ENCODE data around the gene GAB2.
"Not testable (repeated sequence)": the region's sequence is repeated elsewhere in the genome, so short reads cannot be mapped to it uniquely, and the experiment has no call there.

GAB2 gene

DNA sequence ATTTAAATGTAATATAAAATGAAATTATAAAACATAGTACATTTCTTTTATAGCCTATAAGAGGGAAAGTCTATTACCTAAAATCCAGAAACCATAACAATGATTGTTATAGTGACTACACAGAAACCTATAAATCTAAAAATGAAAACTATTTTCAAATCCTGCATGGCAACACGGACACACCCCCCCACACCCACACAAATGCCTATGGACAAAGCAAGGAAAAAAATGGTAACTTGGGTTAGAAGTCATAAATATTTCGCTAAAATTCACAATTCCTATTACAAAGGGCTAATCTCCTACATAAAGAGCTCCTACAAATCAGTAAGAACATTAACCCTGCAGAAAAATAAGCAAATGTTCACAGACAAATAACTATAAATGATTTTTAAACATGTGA, 56.4 kb downstream of the GAB2 start:
- H3K36me3 Mint-ChIP-seq (ENCODE audit: low read depth) = peaks cover 14% of the 10 kb centered on the region
- H3K4me1 Mint-ChIP-seq (ENCODE audit: low read depth) = peaks cover 81% of the 10 kb centered on the region
- H3K27ac Mint-ChIP-seq = peak overlapping the region; percentile 79
- no peaks in the 10 kb centered on the region for H3K9me3 Mint-ChIP-seq
- intact Hi-C loops (cut with micrococcal nuclease) = no loop called here
- no peak overlapping the region for H3K4me3 Mint-ChIP-seq
- no peaks in the 10 kb centered on the region for H3K27me3 Mint-ChIP-seq

DNA sequence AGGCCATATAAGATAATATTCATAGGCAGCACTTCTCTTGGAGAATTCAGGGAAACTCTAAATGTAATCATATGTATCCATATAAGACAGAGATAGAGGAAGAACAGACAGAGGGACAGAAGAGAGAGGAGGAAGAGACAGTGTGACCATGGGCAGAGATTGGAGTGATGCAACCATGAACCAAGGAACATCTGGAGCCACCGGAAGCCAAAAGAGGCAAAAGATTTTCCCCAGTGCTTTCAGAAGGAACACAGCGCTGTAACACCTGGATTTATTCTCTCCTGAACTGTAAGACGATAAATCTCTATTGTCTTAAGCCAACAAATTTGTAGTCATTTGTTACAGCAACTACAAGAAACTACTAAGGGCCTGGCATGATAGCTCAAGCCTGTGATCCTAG, 57.7 kb downstream of the GAB2 start:
- no peaks in the 10 kb centered on the region for H3K9me3 Mint-ChIP-seq
- H3K36me3 Mint-ChIP-seq (ENCODE audit: low read depth) = peaks cover 21% of the 10 kb centered on the region
- no peaks in the 10 kb centered on the region for H3K27me3 Mint-ChIP-seq
- peak overlapping the region; percentile 13 for H3K4me3 Mint-ChIP-seq
- peak overlapping the region; percentile 85 for H3K27ac Mint-ChIP-seq
- intact Hi-C loops (cut with micrococcal nuclease) = no loop called here
- H3K4me1 Mint-ChIP-seq (ENCODE audit: low read depth) = peaks cover 80% of the 10 kb centered on the region

- H3K4me3 Mint-ChIP-seq; H3K9me3 Mint-ChIP-seq; H3K27me3 Mint-ChIP-seq; intact Hi-C loops (cut with micrococcal nuclease); H3K27ac Mint-ChIP-seq: not testable (repeated sequence)
- peaks cover 21% of the 10 kb centered on the region for H3K36me3 Mint-ChIP-seq (ENCODE audit: low read depth)
- H3K4me1 Mint-ChIP-seq (ENCODE audit: low read depth) = peaks cover 79% of the 10 kb centered on the region
These were observed 59.7 kb downstream of the GAB2 start for GRCh38 chr11:78357924-78358323.

- H3K4me3 Mint-ChIP-seq; intact Hi-C loops (cut with micrococcal nuclease); H3K9me3 Mint-ChIP-seq; H3K27me3 Mint-ChIP-seq: not testable (repeated sequence)
- peak overlapping the region; percentile 53 for H3K27ac Mint-ChIP-seq
- peaks cover 78% of the 10 kb centered on the region for H3K4me1 Mint-ChIP-seq (ENCODE audit: low read depth)
- peaks cover 21% of the 10 kb centered on the region for H3K36me3 Mint-ChIP-seq (ENCODE audit: low read depth)
These were observed 60.2 kb downstream of the GAB2 start for GRCh38 chr11:78357425-78357824.

DNA sequence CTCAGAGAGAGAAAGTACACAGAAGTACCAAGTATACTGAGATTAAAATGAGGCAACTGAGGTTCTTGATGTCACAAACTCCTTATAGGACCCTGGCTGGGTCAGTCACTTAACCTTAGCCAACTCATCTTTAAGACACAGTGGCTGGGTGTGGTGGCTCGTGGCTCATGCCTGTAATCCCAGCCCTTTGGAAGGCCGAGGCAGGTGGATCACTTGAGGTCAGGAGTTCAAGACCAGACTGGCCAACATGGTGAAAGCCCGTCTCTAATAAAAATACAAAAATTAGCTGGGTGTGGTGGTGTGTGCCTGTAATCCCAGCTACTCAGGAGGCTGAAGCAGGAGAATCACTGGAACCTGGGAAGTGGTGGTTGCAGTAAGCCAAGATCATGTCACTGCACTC, 61.9 kb downstream of the GAB2 start:
- H3K36me3 Mint-ChIP-seq (ENCODE audit: low read depth) = peaks cover 21% of the 10 kb centered on the region
- H3K4me1 Mint-ChIP-seq (ENCODE audit: low read depth) = peaks cover 79% of the 10 kb centered on the region
- H3K4me3 Mint-ChIP-seq; intact Hi-C loops (cut with micrococcal nuclease); H3K27me3 Mint-ChIP-seq; H3K9me3 Mint-ChIP-seq; H3K27ac Mint-ChIP-seq: not testable (repeated sequence)

DNA sequence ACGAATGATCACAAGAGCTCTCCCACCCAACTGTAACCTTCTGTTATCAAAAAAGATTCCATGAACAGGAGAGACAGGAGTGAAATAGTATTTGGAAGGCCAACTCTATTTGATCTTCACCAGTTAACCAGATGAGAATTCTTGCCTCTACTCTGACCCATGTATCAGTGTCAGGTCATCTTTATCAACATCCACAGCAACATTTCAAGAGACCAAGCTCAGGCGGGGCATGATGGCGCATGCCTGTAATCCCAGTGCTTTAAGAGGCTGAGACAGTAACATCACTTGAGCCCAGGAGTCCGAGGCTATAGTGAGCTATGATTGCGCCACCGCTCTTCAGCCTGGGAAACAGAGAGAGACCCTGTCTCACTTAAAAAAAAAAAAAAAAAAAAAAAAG, 62.3 kb downstream of the GAB2 start:
- peaks cover 21% of the 10 kb centered on the region for H3K36me3 Mint-ChIP-seq (ENCODE audit: low read depth)
- H3K4me1 Mint-ChIP-seq (ENCODE audit: low read depth) = peaks cover 80% of the 10 kb centered on the region
- no peaks in the 10 kb centered on the region for H3K27me3 Mint-ChIP-seq
- intact Hi-C loops (cut with micrococcal nuclease) = no loop called here
- no peak overlapping the region for H3K4me3 Mint-ChIP-seq
- H3K9me3 Mint-ChIP-seq = no peaks in the 10 kb centered on the region
- peak overlapping the region; percentile 27 for H3K27ac Mint-ChIP-seq

DNA sequence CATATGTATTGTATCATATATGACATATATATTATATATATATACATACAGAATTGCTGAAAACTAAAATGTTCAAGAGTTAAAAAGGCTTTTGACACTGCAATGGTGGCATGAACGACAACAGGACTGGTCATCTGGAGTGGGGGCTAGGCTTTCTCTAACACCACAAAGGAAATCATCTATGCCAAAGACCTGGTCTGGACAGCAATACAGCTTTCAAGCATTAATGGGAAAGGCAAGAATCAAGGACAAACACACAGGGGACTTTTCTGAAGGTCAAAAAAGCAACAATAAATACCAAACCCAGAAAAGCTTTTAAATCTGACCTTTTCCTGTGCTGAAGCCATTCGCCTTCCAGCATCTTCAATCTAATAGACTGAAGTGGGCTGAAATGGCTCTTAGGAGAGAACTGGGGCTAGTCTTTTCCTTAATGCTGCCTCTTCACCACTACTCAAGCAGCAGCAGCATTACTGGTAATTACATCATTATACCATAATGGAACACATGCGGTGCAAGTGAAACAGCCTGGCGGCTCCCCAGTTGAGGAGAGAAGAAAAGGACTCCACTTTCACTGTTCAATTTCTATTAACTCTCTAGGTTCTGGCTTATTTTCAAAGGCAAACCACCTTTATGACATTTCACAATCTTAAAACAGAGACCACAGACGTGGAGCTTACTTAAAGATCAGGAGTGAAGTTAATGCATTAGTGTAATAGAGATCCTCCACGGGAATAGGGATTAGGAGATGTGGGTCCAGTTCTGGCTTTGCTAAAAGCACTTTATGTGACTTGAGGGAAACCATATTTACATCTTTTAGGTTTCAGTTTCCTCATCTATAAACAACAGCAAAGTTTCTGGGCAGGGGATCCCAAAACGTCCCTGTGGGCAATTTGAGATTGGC, 63.0 kb downstream of the GAB2 start:
- Mint-ChIP-seq H3K27ac (peak overlapping the region; percentile 37), H3K4me3 (no peak overlapping the region)
- intact Hi-C loops (cut with micrococcal nuclease) = no loop called here

DNA sequence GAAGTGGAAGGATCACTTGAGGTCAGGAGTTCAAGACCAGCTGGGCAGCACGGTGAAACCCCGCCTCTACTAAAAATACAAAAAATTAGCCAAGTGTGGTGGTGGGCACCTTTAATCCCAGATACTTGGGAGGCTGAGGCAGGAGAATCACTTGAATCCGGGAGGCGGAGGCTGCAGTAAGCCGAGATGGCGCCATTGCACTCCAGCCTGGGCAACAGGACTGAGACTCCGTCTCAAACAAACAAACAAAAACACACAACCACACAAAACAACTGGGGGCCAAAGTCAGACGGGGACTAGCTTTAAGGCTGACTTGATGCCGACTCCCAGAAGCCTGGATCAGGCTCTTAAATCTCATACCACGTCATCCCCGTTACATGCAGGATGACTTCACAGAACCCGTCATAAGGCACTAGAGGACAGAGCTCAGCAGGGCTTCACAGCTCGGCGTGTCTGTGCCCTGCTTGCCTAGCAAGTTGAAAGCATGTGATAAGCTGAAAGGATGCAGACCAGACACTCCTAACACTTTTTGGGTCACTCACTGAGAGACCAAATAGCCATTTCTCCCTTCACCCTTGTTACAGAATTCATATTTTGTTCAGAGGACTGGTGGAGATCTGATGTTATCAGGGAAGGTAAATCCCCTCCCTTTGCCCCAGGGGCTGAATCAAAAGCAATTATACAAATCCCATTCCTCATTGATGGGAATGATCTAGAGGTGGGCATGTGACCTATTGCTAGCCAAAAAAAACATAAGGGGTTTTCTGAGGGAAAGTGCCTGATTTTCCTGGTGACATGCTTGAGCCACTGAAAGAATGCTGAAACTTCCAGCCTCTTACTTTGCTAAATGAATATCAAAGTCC, 65.4 kb downstream of the GAB2 start:
- H3K36me3 Mint-ChIP-seq (ENCODE audit: low read depth) = peaks cover 23% of the 10 kb centered on the region
- intact Hi-C loops (cut with micrococcal nuclease) = loop anchor here (1.0 to 2.0 kb wide), 2 partner anchors 10 to 65 kb away; partner anchors contain the start of gene GAB2
- peak overlapping the region; percentile 98 for H3K27ac Mint-ChIP-seq
- peak overlapping the region; percentile 43 for H3K4me3 Mint-ChIP-seq
- no peaks in the 10 kb centered on the region for H3K9me3 Mint-ChIP-seq
- H3K4me1 Mint-ChIP-seq (ENCODE audit: low read depth) = peaks cover 86% of the 10 kb centered on the region
- H3K27me3 Mint-ChIP-seq = no peaks in the 10 kb centered on the region

More for the DNA sequence above, 63.0 kb downstream of the GAB2 start:
- H3K9me3 Mint-ChIP-seq = no peaks in the 10 kb centered on the region
- no peaks in the 10 kb centered on the region for H3K27me3 Mint-ChIP-seq
- peaks cover 21% of the 10 kb centered on the region for H3K36me3 Mint-ChIP-seq (ENCODE audit: low read depth)
- H3K4me1 Mint-ChIP-seq (ENCODE audit: low read depth) = peaks cover 80% of the 10 kb centered on the region

- Mint-ChIP-seq H3K27ac (peak overlapping the region; percentile 98), H3K4me3 (peak overlapping the region; percentile 43), H3K27me3 (no peaks in the 10 kb centered on the region), H3K9me3 (no peaks in the 10 kb centered on the region), H3K4me1 (ENCODE audit: low read depth) (peaks cover 89% of the 10 kb centered on the region), H3K36me3 (ENCODE audit: low read depth) (peaks cover 21% of the 10 kb centered on the region)
- intact Hi-C loops (cut with micrococcal nuclease) = loop anchor here (1.0 to 2.0 kb wide), 2 partner anchors 11 to 66 kb away; partner anchors contain the start of gene GAB2
These were observed 66.4 kb downstream of the GAB2 start for GRCh38 chr11:78351193-78351592.

- Mint-ChIP-seq H3K9me3 (no peaks in the 10 kb centered on the region), H3K4me1 (ENCODE audit: low read depth) (peaks cover 91% of the 10 kb centered on the region), H3K27ac (peak overlapping the region; percentile 98), H3K27me3 (no peaks in the 10 kb centered on the region), H3K4me3 (peak overlapping the region; percentile 43), H3K36me3 (ENCODE audit: low read depth) (peaks cover 17% of the 10 kb centered on the region)
- intact Hi-C loops (cut with micrococcal nuclease) = loop anchor here (1.0 to 2.0 kb wide), 2 partner anchors 12 to 66 kb away; partner anchors contain the start of gene GAB2
These were observed 66.9 kb downstream of the GAB2 start for GRCh38 chr11:78350646-78351165.

DNA sequence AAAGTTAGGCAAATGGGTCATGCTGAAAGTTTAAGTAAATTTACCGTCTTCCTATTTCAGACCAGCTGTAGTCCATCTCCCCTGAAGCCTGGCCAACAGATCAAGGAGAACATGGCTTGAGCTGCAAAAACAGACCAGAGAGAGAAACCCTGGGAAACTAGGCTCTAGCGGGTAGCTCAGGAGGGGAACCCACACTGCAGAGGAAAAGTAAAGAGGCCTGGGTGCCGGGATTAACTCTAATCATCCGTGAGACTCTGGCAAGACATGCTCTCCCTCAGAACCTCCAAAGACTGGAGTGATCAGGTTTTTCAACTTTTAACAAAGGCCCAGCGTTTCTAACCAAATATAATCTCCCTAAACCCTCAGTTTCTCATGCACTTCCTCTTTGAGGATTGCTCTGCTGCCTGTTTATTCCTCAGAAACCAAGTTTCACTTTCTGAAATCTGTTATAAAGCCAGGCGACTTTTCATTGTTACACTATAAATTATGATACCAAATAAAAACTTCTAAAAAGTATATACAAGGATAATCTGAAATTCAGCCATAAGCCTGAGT, 67.5 kb downstream of the GAB2 start:
- intact Hi-C loops (cut with micrococcal nuclease) = loop anchor here (2.0 kb wide), 1 partner anchor 67 kb away; the partner anchor contains the start of gene GAB2
- H3K4me3 Mint-ChIP-seq = peak overlapping the region; percentile 68
- no peaks in the 10 kb centered on the region for H3K9me3 Mint-ChIP-seq
- peaks cover 15% of the 10 kb centered on the region for H3K36me3 Mint-ChIP-seq (ENCODE audit: low read depth)
- peaks cover 91% of the 10 kb centered on the region for H3K4me1 Mint-ChIP-seq (ENCODE audit: low read depth)
- H3K27ac Mint-ChIP-seq = peak overlapping the region; percentile 98
- no peaks in the 10 kb centered on the region for H3K27me3 Mint-ChIP-seq

- peak overlapping the region; percentile 98 for H3K27ac Mint-ChIP-seq
- peaks cover 15% of the 10 kb centered on the region for H3K36me3 Mint-ChIP-seq (ENCODE audit: low read depth)
- intact Hi-C loops (cut with micrococcal nuclease) = loop anchor here (2.0 kb wide), 1 partner anchor 67 kb away; the partner anchor contains the start of gene GAB2
- H3K9me3 Mint-ChIP-seq = no peaks in the 10 kb centered on the region
- H3K4me1 Mint-ChIP-seq (ENCODE audit: low read depth) = peaks cover 89% of the 10 kb centered on the region
- H3K4me3 Mint-ChIP-seq = peak overlapping the region; percentile 68
- H3K27me3 Mint-ChIP-seq = no peaks in the 10 kb centered on the region
These were observed 68.0 kb downstream of the GAB2 start for GRCh38 chr11:78349624-78350023.

- Mint-ChIP-seq H3K4me1 (ENCODE audit: low read depth) (peaks cover 87% of the 10 kb centered on the region), H3K27me3 (no peaks in the 10 kb centered on the region), H3K36me3 (ENCODE audit: low read depth) (peaks cover 15% of the 10 kb centered on the region), H3K9me3 (no peaks in the 10 kb centered on the region), H3K27ac (peak overlapping the region; percentile 98), H3K4me3 (no peak overlapping the region)
- intact Hi-C loops (cut with micrococcal nuclease) = no loop called here
These were observed 68.5 kb downstream of the GAB2 start for GRCh38 chr11:78349114-78349513.
